Loucy (cell line): Measurements from ENCODE around the gene OSBPL7.

Source experiments
- H2AFZ ChIP-seq: fragments of 200-600 bp; sonication (generic); 2 replicates; pipeline ENCODE4 v1.6.0; 2016; ENCODE audit warnings: antibody characterized with exemption, mild to moderate bottlenecking, low read length, moderate library complexity
- H3F3A ChIP-seq: fragments of 200-600 bp; 2 replicates; pipeline ENCODE4 v1.6.0; 2016; ENCODE audit warnings: antibody characterized with exemption, low read depth, mild to moderate bottlenecking
- H3K27me3 ChIP-seq: fragments of 200-600 bp; sonication (generic); 2 replicates; pipeline ENCODE4 v1.6.1; 2014; ENCODE audit warnings: low read length, mild to moderate bottlenecking; ENCODE audit not compliant: insufficient read depth, poor library complexity, severe bottlenecking
- H3K36me3 ChIP-seq: fragments of 200-600 bp; sonication (generic); 2 replicates; pipeline ENCODE4 v1.6.1; 2016; ENCODE audit warnings: low read length; ENCODE audit not compliant: insufficient read depth
- H3K4me1 ChIP-seq: fragments of 200-600 bp; sonication (generic); 2 replicates; pipeline ENCODE4 v1.5.1; 2014; ENCODE audit warnings: low read length, mild to moderate bottlenecking; ENCODE audit not compliant: insufficient read depth, poor library complexity, severe bottlenecking
- H3K4me2 ChIP-seq: fragments of 200-600 bp; sonication (generic); 2 replicates; pipeline ENCODE4 v1.6.0; 2014; ENCODE audit warnings: antibody characterized with exemption, low read length, low read depth, mild to moderate bottlenecking; ENCODE audit not compliant: poor library complexity, severe bottlenecking
- H3K4me3 ChIP-seq: fragments of 200-600 bp; sonication (generic); 2 replicates; pipeline ENCODE4 v1.5.1; 2014; ENCODE audit warnings: low read length, mild to moderate bottlenecking, mixed read lengths; ENCODE audit not compliant: poor library complexity, severe bottlenecking
- H3K79me2 ChIP-seq: fragments of 200-600 bp; sonication (generic); 2 replicates; pipeline ENCODE4 v1.6.1; 2014; ENCODE audit warnings: low read length; ENCODE audit not compliant: insufficient read depth
- H3K9ac ChIP-seq: fragments of 200-600 bp; sonication (generic); 2 replicates; pipeline ENCODE4 v1.6.0; 2014; ENCODE audit warnings: mild to moderate bottlenecking, low read depth, low read length, moderate library complexity; ENCODE audit not compliant: poor library complexity, severe bottlenecking
- H3K9me2 ChIP-seq: fragments of 200-600 bp; sonication (generic); replicated peaks from 2 replicates; pipeline ENCODE4 v1.6.1; 2016; ENCODE audit warnings: low read depth, low read length, mixed read lengths
- H3K9me3 ChIP-seq: fragments of 200-600 bp; sonication (generic); 2 replicates; pipeline ENCODE4 v1.6.1; 2014; ENCODE audit warnings: mild to moderate bottlenecking, antibody characterized with exemption, low read length, low read depth; ENCODE audit not compliant: insufficient read depth
- H4K20me1 ChIP-seq: fragments of 200-600 bp; sonication (generic); 2 replicates; pipeline ENCODE4 v1.6.0; 2014; ENCODE audit warnings: antibody characterized with exemption, low read length, mild to moderate bottlenecking; ENCODE audit not compliant: insufficient read depth, poor library complexity, severe bottlenecking
- EZH2phosphoT487 ChIP-seq: fragments of 200-600 bp; IDR thresholded peaks from 2 replicates; pipeline ENCODE4 v1.6.1; 2018; ENCODE audit warnings: antibody characterized with exemption, mild to moderate bottlenecking, moderate library complexity, borderline replicate concordance
- TF ChIP-seq, protein P1 (sequence below): fragments of 200-600 bp; sonication (generic); conservative IDR thresholded peaks from 2 replicates; pipeline ENCODE4 v1.5.1; 2014; ENCODE audit warnings: mild to moderate bottlenecking, antibody characterized with exemption, low read length

Gene OSBPL7

DNA sequence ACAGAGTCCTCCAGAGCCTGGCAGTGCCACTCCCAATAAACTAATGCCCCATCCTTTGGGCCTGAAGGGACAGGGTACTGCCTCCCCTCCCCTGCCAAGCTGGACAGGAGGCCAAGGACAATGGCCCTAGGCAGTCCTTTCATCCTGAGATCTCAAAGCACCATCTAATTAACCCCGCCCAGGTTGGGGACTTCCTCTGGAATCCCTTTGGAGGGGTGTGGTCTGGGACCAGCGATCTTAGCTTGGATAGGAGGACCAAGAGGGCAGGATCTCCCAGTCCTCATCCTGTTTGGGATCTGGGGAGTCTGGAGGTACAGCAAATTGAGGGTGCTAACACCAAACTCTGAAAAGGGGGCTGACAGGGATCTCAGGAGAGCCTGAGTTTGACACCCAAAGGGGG lies 47.5 kb upstream of the OSBPL7 start:
- H3K36me3 ChIP-seq: no peaks in the 10 kb centered on the region
- H3F3A ChIP-seq: no peaks in the 10 kb centered on the region
- H3K4me3 ChIP-seq: no peak overlapping the region
- H4K20me1 ChIP-seq: no peaks in the 10 kb centered on the region
- TF ChIP-seq, protein P1, sequence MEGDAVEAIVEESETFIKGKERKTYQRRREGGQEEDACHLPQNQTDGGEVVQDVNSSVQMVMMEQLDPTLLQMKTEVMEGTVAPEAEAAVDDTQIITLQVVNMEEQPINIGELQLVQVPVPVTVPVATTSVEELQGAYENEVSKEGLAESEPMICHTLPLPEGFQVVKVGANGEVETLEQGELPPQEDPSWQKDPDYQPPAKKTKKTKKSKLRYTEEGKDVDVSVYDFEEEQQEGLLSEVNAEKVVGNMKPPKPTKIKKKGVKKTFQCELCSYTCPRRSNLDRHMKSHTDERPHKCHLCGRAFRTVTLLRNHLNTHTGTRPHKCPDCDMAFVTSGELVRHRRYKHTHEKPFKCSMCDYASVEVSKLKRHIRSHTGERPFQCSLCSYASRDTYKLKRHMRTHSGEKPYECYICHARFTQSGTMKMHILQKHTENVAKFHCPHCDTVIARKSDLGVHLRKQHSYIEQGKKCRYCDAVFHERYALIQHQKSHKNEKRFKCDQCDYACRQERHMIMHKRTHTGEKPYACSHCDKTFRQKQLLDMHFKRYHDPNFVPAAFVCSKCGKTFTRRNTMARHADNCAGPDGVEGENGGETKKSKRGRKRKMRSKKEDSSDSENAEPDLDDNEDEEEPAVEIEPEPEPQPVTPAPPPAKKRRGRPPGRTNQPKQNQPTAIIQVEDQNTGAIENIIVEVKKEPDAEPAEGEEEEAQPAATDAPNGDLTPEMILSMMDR: no peak
- TF ChIP-seq EZH2phosphoT487: no peak
- H3K4me1 ChIP-seq: no peaks in the 10 kb centered on the region
- no peak overlapping the region for H3K9ac ChIP-seq
- no peak overlapping the region for H2AFZ ChIP-seq
- H3K9me2 ChIP-seq: no peaks in the 10 kb centered on the region
- H3K4me2 ChIP-seq: no peak overlapping the region
- H3K27me3 ChIP-seq: no peaks in the 10 kb centered on the region
- no peaks in the 10 kb centered on the region for H3K79me2 ChIP-seq
- H3K9me3 ChIP-seq: no peaks in the 10 kb centered on the region

DNA sequence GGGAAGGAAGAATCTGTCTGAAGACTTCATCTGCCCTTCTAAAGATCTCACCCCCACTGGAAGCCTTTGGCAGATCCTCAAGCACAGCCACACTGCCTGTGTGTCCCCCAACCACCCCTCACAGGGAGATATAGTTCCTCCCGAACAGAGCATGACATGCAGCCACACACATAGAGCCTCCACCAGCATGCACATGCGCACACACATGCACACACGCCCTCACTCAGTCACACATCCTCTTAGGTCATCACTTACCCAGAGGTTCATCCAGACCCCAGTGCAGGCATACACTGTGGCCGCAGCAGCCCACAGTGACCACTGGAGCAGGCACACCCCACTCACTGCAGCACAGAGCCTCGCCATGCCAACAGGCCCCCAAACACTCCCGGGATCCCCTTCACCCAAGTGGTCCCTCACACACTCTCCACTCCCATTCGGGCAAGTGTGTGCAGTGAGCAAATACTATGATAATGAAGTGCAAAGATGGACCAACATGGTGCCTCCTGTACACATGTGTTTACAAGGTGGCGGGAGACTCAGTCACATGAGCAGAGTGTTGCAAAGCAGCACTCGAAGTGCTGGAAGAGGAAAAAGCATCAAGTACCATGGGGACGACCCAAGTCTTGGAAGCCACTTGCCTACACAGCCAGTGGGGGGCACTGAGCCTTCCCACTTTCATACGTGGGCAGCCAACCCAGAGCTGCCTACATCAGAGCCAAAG lies 46.4 kb upstream of the OSBPL7 start:
- Histone ChIP-seq H3K4me3 (no peak overlapping the region), H2AFZ (no peak overlapping the region), H3K36me3 (no peaks in the 10 kb centered on the region), H3K9ac (no peak overlapping the region), H3F3A (no peaks in the 10 kb centered on the region), H3K27me3 (no peaks in the 10 kb centered on the region), H3K9me3 (no peaks in the 10 kb centered on the region), H3K9me2 (no peaks in the 10 kb centered on the region), H3K4me1 (no peaks in the 10 kb centered on the region), H3K79me2 (no peaks in the 10 kb centered on the region), H3K4me2 (no peak overlapping the region), H4K20me1 (no peaks in the 10 kb centered on the region)
- TF ChIP-seq, protein P1: no peak
- no peak for TF ChIP-seq EZH2phosphoT487

GRCh38 chr17:47866941-47867340 lies 45.3 kb upstream of the OSBPL7 start:
- H3K27me3 ChIP-seq: no peaks in the 10 kb centered on the region
- no peaks in the 10 kb centered on the region for H3F3A ChIP-seq
- no peaks in the 10 kb centered on the region for H3K9me2 ChIP-seq
- no peaks in the 10 kb centered on the region for H4K20me1 ChIP-seq
- H3K4me3 ChIP-seq: no peak overlapping the region
- H3K4me2 ChIP-seq: no peak overlapping the region
- H3K9me3 ChIP-seq: no peaks in the 10 kb centered on the region
- no peaks in the 10 kb centered on the region for H3K36me3 ChIP-seq
- no peaks in the 10 kb centered on the region for H3K79me2 ChIP-seq
- no peak overlapping the region for H2AFZ ChIP-seq
- TF ChIP-seq, protein P1: no peak
- no peak for TF ChIP-seq EZH2phosphoT487
- H3K9ac ChIP-seq: no peak overlapping the region
- no peaks in the 10 kb centered on the region for H3K4me1 ChIP-seq
